GM04504 (cell line): ENCODE results near the gene GPR152.
"Not testable (repeated sequence)": the region's sequence is repeated elsewhere in the genome, so short reads cannot be mapped to it uniquely, and the experiment has no call there.

Experiments used
- DNase-seq: peaks from one replicate; pipeline ENCODE4 v3.0.0-alpha.2; 2012; ENCODE audit warnings: low read depth

GPR152 gene

DNA sequence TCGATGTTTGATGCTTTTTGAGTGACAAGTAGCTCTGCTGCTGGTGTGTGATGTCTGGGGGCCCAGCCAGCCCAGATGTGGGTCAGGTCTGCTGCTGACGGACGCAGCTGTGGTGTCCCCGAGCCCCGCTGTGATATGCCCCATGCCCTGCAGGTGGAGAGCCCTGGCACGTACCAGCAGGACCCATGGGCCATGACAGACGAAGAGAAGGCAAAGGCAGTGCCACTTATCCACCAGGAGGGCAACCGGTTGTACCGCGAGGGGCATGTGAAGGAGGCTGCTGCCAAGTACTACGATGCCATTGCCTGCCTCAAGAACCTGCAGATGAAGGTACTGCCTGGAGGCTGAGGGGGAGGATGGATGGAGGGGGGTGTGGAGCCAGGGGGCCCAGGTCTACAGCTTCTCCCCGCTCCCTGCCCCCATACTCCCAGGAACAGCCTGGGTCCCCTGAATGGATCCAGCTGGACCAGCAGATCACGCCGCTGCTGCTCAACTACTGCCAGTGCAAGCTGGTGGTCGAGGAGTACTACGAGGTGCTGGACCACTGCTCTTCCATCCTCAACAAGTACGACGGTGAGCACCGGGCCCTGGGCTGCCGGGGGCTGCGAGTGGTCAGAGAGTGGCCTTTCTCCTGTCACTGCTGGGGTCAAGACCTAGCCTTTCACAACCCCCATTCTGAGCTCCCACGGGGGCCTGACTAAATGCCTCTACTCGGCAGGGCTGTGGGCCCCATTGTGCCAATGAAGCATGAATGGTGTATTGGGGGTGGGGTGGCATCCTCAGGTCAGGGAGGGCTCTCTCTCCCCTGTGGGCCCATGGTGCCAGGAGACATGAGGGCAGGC, 37.6 kb upstream of the GPR152 start:
- DNase-seq: no peak

DNA sequence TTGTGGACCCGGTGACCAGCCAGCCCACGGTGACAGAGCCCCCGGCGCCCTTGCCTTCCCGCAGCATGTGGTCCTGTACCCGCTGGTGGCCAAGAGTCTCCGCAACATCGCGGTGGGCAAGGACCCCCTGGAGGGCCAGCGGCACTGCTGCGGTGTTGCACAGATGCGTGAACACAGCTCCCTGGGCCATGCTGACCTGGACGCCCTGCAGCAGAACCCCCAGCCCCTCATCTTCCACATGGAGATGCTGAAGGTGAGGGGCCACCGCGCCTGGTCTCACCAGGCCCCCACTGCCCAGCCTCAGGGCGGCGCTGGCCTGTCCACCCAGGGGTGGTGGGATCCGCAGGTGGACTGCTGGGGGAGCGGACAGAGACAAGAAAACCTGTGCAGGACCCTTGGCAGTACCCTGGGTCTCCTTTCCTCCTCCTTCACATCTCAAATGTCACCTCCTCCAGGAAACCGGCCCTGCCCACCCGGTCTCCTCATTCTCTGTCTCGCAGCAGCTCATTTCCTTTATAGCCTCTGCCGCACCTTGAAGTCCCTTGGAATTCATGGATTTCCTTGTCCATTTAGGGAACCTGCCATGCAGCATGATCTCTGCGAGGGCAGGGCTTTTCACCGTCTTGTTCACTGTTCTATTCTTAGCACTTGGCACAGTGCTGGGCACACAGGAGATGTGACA, 36.8 kb upstream of the GPR152 start:
- no peak for DNase-seq

DNA sequence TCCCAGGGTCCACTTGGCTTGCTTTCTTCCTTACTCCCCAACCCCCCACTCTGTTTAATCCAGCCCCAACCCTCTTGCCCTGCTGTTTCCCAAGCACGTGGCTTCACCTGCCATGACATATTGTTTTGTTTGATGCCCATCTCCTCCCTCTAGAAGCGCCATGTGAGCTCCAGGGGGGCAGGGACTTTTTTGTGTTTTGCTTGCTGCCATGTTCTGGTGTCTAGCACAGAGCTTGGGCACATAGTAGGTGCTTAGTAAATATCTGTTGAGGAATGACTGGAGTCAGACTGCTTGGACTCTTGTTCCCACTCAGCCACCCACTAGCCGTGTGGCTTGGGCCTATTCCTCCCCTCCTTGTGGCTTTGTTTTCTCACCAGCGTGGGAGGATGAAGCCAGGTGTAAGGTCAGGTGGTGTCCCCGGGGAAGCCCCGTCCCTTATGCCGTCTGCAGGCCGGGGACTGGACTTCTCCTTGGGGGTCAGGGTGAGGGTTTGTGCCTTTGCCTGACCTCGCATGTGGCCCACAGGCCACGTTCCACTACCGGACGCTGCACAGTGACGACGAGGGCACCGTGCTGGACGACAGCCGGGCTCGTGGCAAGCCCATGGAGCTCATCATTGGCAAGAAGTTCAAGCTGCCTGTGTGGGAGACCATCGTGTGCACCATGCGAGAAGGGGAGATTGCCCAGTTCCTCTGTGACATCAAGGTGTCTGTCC, 34.1 kb upstream of the GPR152 start:
- DNase-seq: no peak

DNA sequence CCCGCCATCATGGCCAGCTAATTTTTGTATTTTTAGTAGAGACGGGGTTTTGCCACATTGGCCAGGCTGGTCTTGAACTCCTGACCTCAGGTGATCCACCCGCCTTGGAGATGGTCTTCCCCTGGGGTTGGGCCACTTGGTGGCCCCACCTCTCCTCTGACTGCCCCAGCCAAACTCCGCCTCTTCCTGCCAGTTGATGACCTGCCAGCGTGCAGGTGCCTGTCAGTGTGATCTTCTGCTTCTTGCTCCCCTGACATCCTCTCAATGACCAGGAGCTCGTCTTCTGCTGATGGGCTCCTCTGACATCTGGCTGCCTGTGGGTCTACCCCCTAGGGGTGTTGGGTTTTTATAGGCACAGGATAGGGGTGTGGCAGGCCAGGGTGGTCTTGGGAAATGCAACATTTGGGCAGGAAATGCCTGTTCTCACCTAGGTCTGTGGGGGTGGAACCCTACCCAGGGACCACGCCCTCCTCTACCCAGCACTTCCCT, 33.4 kb upstream of the GPR152 start:
- DNase-seq: not testable (repeated sequence)

DNA sequence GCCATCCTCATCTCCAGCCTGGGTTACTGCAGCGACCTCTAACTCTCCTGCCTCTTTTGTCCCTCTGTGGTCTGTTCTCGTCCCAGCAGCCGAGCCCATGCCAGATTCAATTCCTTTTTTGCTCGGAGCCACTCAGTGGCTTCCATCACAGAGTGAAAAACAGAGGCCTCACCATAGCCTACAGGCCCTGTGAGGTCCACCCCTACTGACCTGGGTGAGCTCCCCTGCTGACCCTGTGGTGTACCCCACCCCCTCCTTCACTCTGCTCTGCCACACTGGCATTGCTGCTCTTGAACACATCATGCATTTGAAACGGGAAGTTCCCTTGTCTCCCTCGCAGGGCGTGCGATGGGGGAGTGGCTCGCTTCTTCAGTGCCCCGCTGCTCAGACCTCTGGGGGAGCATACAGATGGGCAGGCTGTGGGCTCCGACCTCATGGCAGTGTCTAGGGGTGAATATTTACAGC, 32.4 kb upstream of the GPR152 start:
- DNase-seq: no peak

DNA sequence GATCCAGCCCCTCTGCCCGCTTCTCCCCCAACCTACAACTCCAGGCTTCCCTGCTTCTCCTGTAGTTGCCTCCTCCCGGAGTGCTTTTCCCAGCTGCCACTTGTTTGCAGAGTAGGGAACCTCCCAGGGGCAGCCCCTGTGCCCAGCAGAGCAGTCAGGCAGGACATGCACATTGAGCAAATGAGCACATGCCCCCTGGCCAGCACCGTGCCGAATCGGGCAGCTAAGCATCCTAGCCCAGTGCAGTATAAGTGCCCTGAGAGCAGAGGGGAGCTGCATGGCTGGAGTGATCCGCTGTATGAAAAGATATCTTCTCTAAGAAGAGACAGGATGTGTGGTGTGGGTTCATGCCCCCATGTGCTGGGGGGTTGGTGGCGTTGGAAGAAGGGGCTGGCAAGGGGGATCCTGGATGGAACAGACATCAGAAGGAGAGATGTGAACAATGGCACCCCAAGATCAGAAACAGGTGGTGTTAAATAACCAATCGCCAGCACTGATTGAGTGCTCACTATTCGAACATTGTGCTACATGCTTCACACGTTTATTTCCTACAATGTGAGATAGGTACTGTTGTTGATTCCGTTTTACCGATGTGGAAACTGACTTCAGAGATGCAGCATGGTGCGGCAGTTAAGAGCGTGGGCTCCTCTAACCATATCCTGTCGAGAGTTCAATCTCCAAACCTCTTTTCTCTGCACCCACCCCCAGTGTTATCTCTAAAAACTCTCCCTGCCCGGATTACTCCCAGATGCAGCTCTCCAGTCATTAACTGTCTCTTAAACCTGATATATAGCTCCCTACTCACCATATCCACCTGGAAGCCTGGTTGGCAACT, 31.5 kb upstream of the GPR152 start:
- DNase-seq: no peak

DNA sequence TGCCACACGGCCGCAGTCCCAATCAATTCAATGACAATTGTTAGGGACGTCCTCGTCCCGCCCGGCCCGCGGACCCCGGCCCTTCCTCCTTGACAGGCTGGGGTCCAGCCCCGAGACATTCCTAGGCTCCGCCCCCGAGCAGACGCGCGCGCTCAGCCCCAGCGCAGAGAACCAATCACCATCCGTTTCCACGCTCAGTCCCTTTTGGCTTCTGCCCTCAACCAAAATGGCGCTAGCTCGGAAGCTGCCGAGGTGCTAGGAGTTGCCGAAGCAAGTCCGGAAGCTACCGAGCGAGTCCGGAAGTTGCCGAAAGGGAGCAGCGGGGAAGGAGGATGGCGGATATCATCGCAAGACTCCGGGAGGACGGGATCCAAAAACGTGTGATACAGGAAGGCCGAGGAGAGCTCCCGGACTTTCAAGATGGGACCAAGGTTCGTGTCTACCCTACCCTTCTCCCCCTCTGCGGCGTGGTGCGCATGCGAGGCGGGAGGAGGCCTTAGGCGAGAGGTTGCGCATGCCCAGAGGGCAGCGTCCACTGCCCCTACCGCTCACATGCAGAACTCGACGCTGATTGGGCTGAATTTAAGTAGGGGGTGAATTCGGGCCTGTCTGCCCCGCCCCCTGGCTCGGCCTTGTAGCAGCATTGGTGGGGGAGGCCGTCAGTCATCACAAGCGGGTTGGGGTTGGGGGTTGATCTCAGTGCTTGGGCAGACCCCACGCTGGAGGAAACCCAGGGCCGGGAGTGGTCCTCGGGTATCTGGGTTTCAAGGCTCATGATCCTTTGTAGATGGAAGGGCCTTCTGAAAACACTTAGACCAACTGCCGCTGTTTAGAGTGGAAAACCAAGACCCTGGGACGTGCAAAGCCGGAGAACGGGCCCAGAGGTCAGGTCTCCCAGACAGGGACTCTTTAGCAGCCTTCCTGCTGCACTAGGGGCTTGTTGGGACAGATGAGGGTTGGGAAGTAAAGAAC, 30.6 kb upstream of the GPR152 start, which contains the start of gene AIP:
Gene AIP, plus strand, starts transcription at position 200 of the 972 bp plus-strand sequence. Its CDS starts 133 bp downstream, at position 333.
- peak; percentile 96 for DNase-seq

DNA sequence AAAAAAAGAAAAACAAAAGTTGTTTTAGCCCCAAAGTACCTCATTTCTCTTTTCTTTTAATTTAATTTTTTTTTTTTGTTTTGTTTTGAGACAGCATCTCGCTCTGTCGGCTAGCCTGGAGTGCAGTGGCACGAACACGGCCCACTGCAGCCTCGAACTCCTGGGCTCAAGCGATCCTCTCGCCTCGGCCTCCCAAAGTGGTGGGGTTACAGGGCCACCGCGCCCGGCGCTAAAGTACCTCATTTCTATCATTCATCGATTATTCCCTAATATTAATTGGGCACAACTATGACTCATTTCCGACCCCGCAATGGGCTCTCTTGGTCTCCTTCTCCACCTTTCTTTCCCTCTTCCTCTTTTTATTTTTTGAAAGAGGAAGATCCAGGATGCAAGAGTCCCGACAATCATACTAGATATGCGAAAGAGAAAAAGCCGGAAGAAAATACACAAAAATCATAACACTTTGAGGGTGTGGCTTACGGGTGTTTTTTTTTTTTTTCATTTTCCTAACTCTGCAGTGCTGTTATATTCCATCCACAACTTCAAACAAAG, 29.8 kb upstream of the GPR152 start:
- no peak for DNase-seq

DNA sequence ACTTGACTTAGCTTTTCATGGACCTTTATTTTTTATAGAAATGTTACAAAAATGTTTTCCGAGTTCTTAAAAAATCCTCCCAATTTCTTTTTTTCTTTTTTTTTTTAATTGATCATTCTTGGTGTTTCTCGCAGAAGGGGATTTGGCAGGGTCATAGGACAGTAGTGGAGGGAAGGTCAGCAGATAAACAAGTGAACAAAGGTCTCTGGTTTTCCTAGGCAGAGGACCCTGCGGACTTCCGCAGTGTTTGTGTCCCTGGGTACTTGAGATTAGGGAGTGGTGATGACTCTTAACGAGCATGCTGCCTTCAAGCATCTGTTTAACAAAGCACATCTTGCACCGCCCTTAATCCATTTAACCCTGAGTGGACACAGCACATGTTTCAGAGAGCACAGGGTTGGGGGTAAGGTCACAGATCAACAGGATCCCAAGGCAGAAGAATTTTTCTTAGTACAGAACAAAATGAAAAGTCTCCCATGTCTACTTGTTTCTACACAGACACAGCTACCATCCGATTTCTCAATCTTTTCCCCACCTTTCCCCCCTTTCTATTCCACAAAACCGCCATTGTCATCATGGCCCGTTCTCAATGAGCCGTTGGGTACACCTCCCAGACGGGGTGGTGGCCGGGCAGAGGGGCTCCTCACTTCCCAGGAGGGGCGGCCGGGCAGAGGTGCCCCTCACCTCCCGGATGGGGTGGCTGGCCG, 25.0 kb upstream of the GPR152 start:
- DNase-seq: not testable (repeated sequence)

DNA sequence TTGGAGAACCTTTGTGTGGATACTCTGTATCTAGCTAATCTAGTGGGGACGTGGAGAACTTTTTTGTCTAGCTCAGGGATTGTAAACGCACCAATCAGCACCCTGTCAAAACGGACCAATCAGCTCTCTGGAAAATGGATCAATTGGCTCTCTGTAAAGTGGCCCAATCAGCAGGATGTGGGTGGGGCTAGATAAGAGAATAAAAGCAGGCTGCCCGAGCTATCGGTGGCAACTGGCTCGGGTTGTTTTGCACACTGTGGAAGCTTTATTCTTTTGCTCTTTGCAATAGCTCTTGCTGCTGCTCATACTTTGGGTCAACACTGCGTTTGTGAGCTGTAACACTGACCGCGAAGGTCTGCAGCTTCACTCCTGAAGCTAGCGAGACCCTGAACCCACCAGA, 24.2 kb upstream of the GPR152 start:
- not testable (repeated sequence) for DNase-seq

DNA sequence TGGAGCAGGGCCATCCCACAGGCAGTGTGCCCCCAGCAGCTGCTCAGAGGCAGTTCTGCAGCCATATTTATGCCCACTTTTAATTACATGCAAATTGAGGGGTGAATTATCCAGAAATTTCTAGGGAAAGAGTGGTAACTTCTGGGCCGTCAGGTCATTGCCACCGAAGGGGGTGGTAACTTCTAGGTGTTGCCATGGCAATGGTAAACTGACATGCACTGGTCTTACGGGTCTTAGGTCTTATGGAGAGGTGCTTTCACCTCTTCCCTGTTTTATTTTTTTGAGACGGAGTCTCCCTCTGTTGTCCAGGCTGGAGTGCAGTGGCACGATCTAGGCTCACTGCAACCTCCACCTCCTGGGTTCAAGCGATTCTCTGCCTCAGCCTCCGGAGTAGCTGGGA, 20.4 kb upstream of the GPR152 start:
- no peak for DNase-seq

DNA sequence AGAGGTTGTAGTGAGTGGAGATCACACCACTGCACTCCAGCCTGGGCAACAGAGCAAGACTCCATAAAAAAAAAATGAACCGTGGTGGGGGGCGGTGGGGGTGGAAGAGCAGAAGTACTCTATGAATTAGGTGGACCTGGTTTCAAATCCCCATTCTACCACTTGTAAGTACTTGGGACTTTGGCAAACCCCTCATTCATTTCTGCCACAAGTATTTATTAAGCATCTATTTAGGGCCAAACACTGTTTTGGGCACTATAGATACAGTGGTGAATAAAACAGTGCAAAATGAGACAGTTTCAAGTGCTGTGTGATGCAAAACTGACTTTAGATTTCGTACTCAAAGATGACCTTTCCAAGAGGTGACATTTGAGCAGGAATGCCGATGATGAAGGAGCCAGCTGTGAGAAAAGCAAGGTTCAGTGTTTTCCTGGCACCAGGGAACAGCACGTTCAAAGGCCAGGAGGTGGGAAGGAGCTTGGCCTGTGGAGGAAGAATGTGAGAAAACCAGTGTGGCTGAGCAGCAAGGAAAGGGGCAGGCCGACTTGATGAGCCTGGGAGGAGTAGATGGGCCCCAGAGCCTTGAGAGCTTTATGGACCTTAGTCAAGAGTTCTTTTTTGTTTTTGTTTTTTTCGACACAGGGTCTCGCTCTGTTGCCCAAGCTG, 17.9 kb upstream of the GPR152 start:
- no peak for DNase-seq

DNA sequence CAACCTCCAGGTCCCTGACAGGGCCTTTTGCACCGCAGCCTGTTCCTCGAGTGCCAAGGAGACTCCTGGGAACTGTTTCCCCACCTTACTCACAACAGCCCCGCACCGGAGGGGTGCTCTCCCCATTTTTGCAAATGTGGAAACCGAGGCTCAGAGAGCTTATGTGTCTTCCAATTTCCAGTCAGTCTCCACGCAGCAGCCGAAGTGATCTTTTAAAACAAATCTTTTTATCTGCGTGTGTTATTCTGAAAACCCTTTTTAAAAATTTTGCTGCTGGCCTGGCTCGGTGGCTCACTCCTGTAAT, 16.9 kb upstream of the GPR152 start:
- DNase-seq: no peak

DNA sequence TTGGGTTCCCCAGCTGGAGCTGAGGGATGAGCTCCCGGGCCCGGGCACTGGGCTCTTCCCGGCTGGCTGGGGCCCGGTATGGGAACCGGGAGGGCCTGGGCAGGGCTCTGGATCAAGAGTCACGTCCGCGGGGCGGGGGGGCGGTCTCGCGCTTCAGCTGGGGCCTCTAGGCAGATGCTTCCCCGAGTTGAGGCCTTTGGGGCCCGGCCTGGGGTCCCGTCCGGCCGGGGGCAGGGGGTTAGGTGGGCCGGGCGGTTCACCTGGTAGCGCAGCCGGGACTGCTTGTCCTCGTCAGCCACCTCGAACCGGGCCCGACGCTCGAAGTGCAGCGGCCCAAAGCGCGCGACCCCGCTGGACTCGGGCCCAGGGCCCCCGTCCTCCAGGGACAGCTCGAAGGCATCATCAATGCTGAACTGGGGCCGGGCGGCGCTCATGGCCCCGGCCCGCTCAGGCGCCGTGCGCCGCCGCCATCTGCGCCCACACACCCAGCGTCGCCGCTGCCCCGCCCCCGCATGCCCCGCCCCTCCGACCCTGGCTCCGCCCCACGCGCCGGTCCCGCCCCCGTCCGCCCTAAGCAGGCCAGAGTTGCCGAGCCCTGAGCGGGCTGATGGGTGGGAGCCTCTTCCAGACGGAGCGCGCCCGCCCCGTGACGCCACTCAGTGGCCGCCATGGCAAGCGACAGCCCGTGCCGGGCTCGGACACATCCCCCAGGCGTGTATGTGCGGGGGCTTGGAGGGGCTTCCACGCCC, 16.4 kb upstream of the GPR152 start, which contains the start of gene TMEM134:
Gene TMEM134, minus strand, starts transcription at position 493 of the 749 bp plus-strand sequence. Its CDS starts 59 bp downstream, at position 434.
- DNase-seq: peak; percentile 82

DNA sequence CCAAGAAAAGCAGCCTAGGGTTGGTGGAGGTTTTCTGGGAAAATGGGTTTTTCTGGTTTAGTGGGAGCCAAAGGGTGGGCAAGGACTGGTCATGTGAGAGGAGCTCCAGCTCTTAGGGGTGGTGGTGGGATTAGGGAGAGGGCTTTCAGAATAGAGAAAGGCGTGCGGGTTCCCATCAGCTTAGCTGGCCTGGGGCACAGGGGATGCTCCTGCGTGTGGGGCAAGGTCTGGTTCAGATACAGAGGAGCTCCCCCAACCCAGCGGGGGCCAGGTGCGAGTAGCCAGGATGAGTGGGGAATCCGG, 15.9 kb upstream of the GPR152 start:
- no peak for DNase-seq

DNA sequence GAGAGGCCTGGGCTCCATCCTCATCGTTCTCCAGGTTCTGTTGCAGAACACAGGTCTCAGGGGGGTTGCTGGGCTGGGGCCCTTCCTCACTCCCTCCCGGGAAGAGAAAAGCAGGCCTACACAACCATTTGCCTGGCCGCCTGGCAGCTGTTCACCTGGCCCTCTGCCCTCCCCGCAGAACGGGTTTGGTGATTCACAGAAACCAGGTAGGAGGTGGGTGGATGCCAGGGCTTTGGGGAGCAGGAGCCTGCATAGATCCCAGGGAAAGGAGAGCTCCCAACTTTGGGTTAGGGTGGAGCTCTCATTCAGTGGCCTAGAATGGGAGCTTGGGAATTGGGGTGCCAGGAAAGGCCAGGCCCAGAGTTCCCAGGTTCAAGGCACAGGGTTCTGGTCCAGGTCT, 15.5 kb upstream of the GPR152 start:
- DNase-seq: no peak

DNA sequence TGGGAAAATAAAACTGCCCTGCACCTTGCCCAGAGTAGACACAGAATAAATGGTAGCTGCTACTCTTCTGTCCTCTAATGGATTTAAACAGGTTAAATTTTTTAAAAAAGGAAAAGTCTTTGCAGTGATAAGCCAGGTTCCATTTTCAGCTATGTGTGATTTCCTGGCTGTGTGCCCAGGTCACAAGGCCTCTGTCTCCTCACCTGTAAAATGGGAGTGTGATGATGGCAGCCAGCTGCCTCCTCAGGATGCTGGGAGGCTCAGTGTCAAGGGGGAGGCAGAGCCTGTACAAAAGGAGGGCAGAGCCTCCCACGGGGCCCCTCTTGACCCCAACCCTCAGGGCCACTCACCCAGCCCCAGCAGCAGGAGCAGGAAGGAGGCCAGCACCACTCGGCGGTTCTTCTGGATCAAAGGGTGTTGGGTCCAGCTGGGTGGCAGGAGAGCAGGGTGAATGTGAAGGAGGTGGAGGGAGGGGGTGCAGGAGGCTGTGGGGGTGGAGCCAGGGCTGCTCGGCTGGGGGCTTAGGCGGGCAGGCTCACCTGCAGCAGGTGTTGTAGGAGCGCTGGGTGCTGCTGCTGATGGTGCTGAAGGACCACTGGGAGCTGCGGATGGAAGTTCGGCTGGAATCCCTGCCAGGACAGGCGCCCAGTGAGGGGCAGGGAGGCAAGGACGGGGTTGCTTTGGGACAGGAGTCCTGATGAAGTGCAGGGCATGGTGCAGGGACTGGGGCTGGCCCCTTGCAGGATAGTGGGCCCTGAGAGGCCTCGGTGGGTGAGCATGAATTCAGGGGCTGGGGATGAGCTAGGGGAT, 14.6 kb upstream of the GPR152 start:
- DNase-seq: no peak
